Left colon (tissue), 2 donors: Measurements from ENCODE around the gene TTF2. TPM values are rescaled to one million over a fixed set of nuclear protein-coding genes. Genes with fewer than 3 reads are reported as not detected.
"Not testable (repeated sequence)": the region's sequence is repeated elsewhere in the genome, so short reads cannot be mapped to it uniquely, and the experiment has no call there.

Source experiments
- ATAC-seq: fragments of 200-7000 bp; cut with Tn5 transposase; one replicate; pipeline ENCODE4 v1.9.1; 2020; ENCODE audit warnings: mild to moderate bottlenecking, moderate library complexity
- DNase-seq, 2 donors: peaks; one replicate each; pipeline ENCODE4 v3.0.0-alpha.2; 2020
- intact Hi-C, 2 donors: fragments of 100-400 bp; cut with DNase I in 1 of 2; cut with micrococcal nuclease in 1 of 2; formaldehyde crosslinking; loops; one replicate each; pipeline versions ENCODE4 v1.11.2 to v1.14.0; 2022; cut with DNase I, micrococcal nuclease
- total RNA-seq, 2 donors: library from RNA; stranded (reverse); fragmentation: NEBNext Ultra II Directional; extraction: Animal tissue kit (Norgen Biotek cat#: 25700); gene quantifications; one replicate each; pipeline ENCODE4 v1.2.1, GENCODE V29; 2021
- donor health status: DM: no; HTN: no; CAD: no.
- donor health status: DM: yes; HTN: yes; CAD: no.

Gene TTF2
- total RNA-seq, 2 donors from 2014 or later: 25.0 to 28.1 TPM

- intact Hi-C loops: no loop called here
- DNase-seq (no peak), ATAC-seq (no peak)
Measured at GRCh38 chr1:117076648-117077047, 16.5 kb downstream of the TTF2 start.

- ATAC-seq (no peak), DNase-seq (no peak)
- intact Hi-C loops: no loop called here
Measured at GRCh38 chr1:117077267-117077666, 17.1 kb downstream of the TTF2 start.

GRCh38 chr1:117079737-117080136 lies 19.6 kb downstream of the TTF2 start:
- intact Hi-C loops: no loop called here
- DNase-seq (no peak), ATAC-seq (no peak)

- intact Hi-C loops: no loop called here
- ATAC-seq: no peak
- no peak for DNase-seq
Measured at GRCh38 chr1:117084231-117084630, 24.1 kb downstream of the TTF2 start.

- intact Hi-C loops: no loop called here
- DNase-seq (no peak), ATAC-seq (no peak)
Measured at GRCh38 chr1:117087686-117088085, 27.6 kb downstream of the TTF2 start.

- ATAC-seq (no peak), DNase-seq (no peak)
- intact Hi-C loops: no loop called here
Measured at GRCh38 chr1:117089996-117090395, 29.9 kb downstream of the TTF2 start.

- DNase-seq: no peak
- intact Hi-C loops: no loop called here
- ATAC-seq: no peak
Measured at GRCh38 chr1:117092594-117092993, 32.5 kb downstream of the TTF2 start.

- DNase-seq: peak; percentile 32 to 39
- intact Hi-C loops: no loop called here
- ATAC-seq: peak; percentile 17
Measured at GRCh38 chr1:117093091-117093534, 33.0 kb downstream of the TTF2 start.

- DNase-seq: peak in 1 of 2 donors; percentile 11
- intact Hi-C loops: no loop called here
- peak; percentile 56 for ATAC-seq
Measured at GRCh38 chr1:117093870-117094621, 33.9 kb downstream of the TTF2 start.

GRCh38 chr1:117094841-117095604 lies 34.9 kb downstream of the TTF2 start:
- no peak for ATAC-seq
- intact Hi-C loops: no loop called here
- DNase-seq: no peak

- intact Hi-C loops: no loop called here
- DNase-seq: no peak
- no peak for ATAC-seq
Measured at GRCh38 chr1:117096951-117097408, 36.9 kb downstream of the TTF2 start.

GRCh38 chr1:117097443-117097842 lies 37.3 kb downstream of the TTF2 start:
- DNase-seq (no peak), ATAC-seq (no peak)
- intact Hi-C loops: no loop called here

- intact Hi-C loops: no loop called here
- DNase-seq: no peak
- ATAC-seq: no peak
Measured at GRCh38 chr1:117098287-117098890, 38.3 kb downstream of the TTF2 start.

- DNase-seq (no peak), ATAC-seq (no peak)
- intact Hi-C loops: no loop called here
Measured at GRCh38 chr1:117101334-117101733, 41.2 kb downstream of the TTF2 start.

GRCh38 chr1:117101858-117102257 lies 41.7 kb downstream of the TTF2 start:
- ATAC-seq, intact Hi-C loops, DNase-seq: not testable (repeated sequence)

- DNase-seq: no peak
- no peak for ATAC-seq
- intact Hi-C loops: no loop called here
Measured at GRCh38 chr1:117104986-117105385, 44.9 kb downstream of the TTF2 start.

- intact Hi-C loops: no loop called here
- no peak for ATAC-seq
- DNase-seq: no peak
Measured at GRCh38 chr1:117105722-117106121, 45.6 kb downstream of the TTF2 start.

- DNase-seq: no peak
- ATAC-seq: no peak
- intact Hi-C loops: no loop called here
Measured at GRCh38 chr1:117106478-117106877, 46.4 kb downstream of the TTF2 start.

- intact Hi-C loops: no loop called here
- no peak for DNase-seq
- no peak for ATAC-seq
Measured at GRCh38 chr1:117107364-117107763, 47.2 kb downstream of the TTF2 start.

GRCh38 chr1:117110774-117111173 lies 50.6 kb downstream of the TTF2 start:
- ATAC-seq: no peak
- intact Hi-C loops: no loop called here
- no peak for DNase-seq
